KOPT-K1 (cell line): Measurements from ENCODE around the gene CTIF.
A peak's percentile ranks its signal among the peaks of the same experiment; 100 is the strongest.

Experiments
- H3K27ac ChIP-seq: fragments of 200-600 bp; sonication (generic); 2 replicates; pipeline ENCODE4 v1.5.1; 2016; ENCODE audit warnings: antibody characterized with exemption, mild to moderate bottlenecking, low read depth, low read length; ENCODE audit not compliant: poor library complexity, severe bottlenecking
- H3K36me3 ChIP-seq: fragments of 200-600 bp; sonication (generic); 2 replicates; pipeline ENCODE4 v1.5.1; 2017; ENCODE audit warnings: antibody characterized with exemption, mild to moderate bottlenecking, low read length, moderate library complexity; ENCODE audit not compliant: insufficient read depth
- H3K9me3 ChIP-seq: fragments of 200-600 bp; sonication (generic); 2 replicates; pipeline ENCODE4 v1.5.1; 2017; ENCODE audit warnings: antibody characterized with exemption, low read length, mild to moderate bottlenecking; ENCODE audit not compliant: insufficient read depth, poor library complexity, severe bottlenecking

The CTIF gene

GRCh38 chr18:48667276-48668254 is 128.7 kb downstream of the CTIF start:
- no peaks in the 10 kb centered on the region for H3K36me3 ChIP-seq
- no peak overlapping the region for H3K27ac ChIP-seq
- H3K9me3 ChIP-seq = peaks cover 16% of the 10 kb centered on the region

GRCh38 chr18:48668466-48669179 is 129.8 kb downstream of the CTIF start:
- H3K9me3 ChIP-seq = peaks cover 16% of the 10 kb centered on the region
- no peak overlapping the region for H3K27ac ChIP-seq
- H3K36me3 ChIP-seq = no peaks in the 10 kb centered on the region

GRCh38 chr18:48669180-48669675 is 130.4 kb downstream of the CTIF start:
- Histone ChIP-seq H3K27ac (no peak overlapping the region), H3K36me3 (no peaks in the 10 kb centered on the region), H3K9me3 (peaks cover 16% of the 10 kb centered on the region)

- no peaks in the 10 kb centered on the region for H3K36me3 ChIP-seq
- peaks cover 16% of the 10 kb centered on the region for H3K9me3 ChIP-seq
- H3K27ac ChIP-seq = no peak overlapping the region
These were observed 131.3 kb downstream of the CTIF start for GRCh38 chr18:48669991-48670750.

GRCh38 chr18:48670751-48671560 is 132.1 kb downstream of the CTIF start:
- peaks cover 11% of the 10 kb centered on the region for H3K9me3 ChIP-seq
- no peaks in the 10 kb centered on the region for H3K36me3 ChIP-seq
- no peak overlapping the region for H3K27ac ChIP-seq

GRCh38 chr18:48671561-48671945 is 132.7 kb downstream of the CTIF start:
- Histone ChIP-seq H3K36me3 (no peaks in the 10 kb centered on the region), H3K27ac (no peak overlapping the region), H3K9me3 (peaks cover 11% of the 10 kb centered on the region)

- Histone ChIP-seq H3K9me3 (peaks cover 11% of the 10 kb centered on the region), H3K27ac (peak overlapping the region; percentile 6), H3K36me3 (no peaks in the 10 kb centered on the region)
These were observed 134.0 kb downstream of the CTIF start for GRCh38 chr18:48672671-48673340.

GRCh38 chr18:48673456-48673852 is 134.6 kb downstream of the CTIF start:
- Histone ChIP-seq H3K27ac (peak overlapping the region; percentile 6), H3K36me3 (no peaks in the 10 kb centered on the region), H3K9me3 (peaks cover 11% of the 10 kb centered on the region)

- Histone ChIP-seq H3K27ac (no peak overlapping the region), H3K36me3 (no peaks in the 10 kb centered on the region)
These were observed 135.3 kb downstream of the CTIF start for GRCh38 chr18:48673853-48674721.

GRCh38 chr18:48674758-48675351 is 136.0 kb downstream of the CTIF start:
- Histone ChIP-seq H3K9me3 (peaks cover 11% of the 10 kb centered on the region), H3K27ac (no peak overlapping the region), H3K36me3 (no peaks in the 10 kb centered on the region)

More at GRCh38 chr18:48673853-48674721, 135.3 kb downstream of the CTIF start:
- H3K9me3 ChIP-seq = peaks cover 11% of the 10 kb centered on the region

- Histone ChIP-seq H3K27ac (no peak overlapping the region), H3K36me3 (no peaks in the 10 kb centered on the region)
These were observed 136.5 kb downstream of the CTIF start for GRCh38 chr18:48675352-48675761.

GRCh38 chr18:48675912-48676311 is 137.1 kb downstream of the CTIF start:
- H3K36me3 ChIP-seq = no peaks in the 10 kb centered on the region
- H3K9me3 ChIP-seq = peaks cover 8% of the 10 kb centered on the region
- no peak overlapping the region for H3K27ac ChIP-seq

More at GRCh38 chr18:48675352-48675761, 136.5 kb downstream of the CTIF start:
- peaks cover 11% of the 10 kb centered on the region for H3K9me3 ChIP-seq

- H3K27ac ChIP-seq = no peak overlapping the region
- H3K9me3 ChIP-seq = peaks cover 4% of the 10 kb centered on the region
- H3K36me3 ChIP-seq = no peaks in the 10 kb centered on the region
These were observed 137.5 kb downstream of the CTIF start for GRCh38 chr18:48676346-48676745.
